ENCODE results near the gene MPV17L.
"Not testable (repeated sequence)": the region's sequence is repeated elsewhere in the genome, so short reads cannot be mapped to it uniquely, and the experiment has no call there.

Gene MPV17L

GRCh38 chr16:15395631-15396508 lies at the start of gene MPV17L:
MPV17L (plus strand) TSS chr16:15395754; CDS start chr16:15395898, 144 bp downstream.
- not testable (repeated sequence) for DNase-seq

GRCh38 chr16:15348721-15349120 lies 46.8 kb upstream of the MPV17L start:
- DNase-seq: not testable (repeated sequence)

- DNase-seq: not testable (repeated sequence)
Observed at GRCh38 chr16:15351251-15351650, 44.3 kb upstream of the MPV17L start.

- DNase-seq: not testable (repeated sequence)
Observed at GRCh38 chr16:15351745-15352144, 43.8 kb upstream of the MPV17L start.

- DNase-seq: not testable (repeated sequence)
Observed at GRCh38 chr16:15352852-15353251, 42.7 kb upstream of the MPV17L start.

- DNase-seq: not testable (repeated sequence)
Observed at GRCh38 chr16:15354846-15355245, 40.7 kb upstream of the MPV17L start.

- DNase-seq: not testable (repeated sequence)
Observed at GRCh38 chr16:15357495-15357894, 38.1 kb upstream of the MPV17L start.

- DNase-seq: not testable (repeated sequence)
Observed at GRCh38 chr16:15378194-15378593, 17.4 kb upstream of the MPV17L start, which contains the start of gene NPIPA5. NPIPA5 (minus strand) TSS chr16:15378294; CDS start chr16:15378294, 0 bp downstream.

GRCh38 chr16:15382810-15383209 lies 12.7 kb upstream of the MPV17L start:
- not testable (repeated sequence) for DNase-seq

- not testable (repeated sequence) for DNase-seq
Observed at GRCh38 chr16:15388060-15388459, 7.5 kb upstream of the MPV17L start.

- peak; percentile 11 for DNase-seq
Observed at GRCh38 chr16:15389916-15390315, 5.6 kb upstream of the MPV17L start.

- not testable (repeated sequence) for DNase-seq
Observed at GRCh38 chr16:15393025-15393424, 2.5 kb upstream of the MPV17L start.

- not testable (repeated sequence) for DNase-seq
Observed at GRCh38 chr16:15396509-15396829, 915 bp downstream of the MPV17L start.

- DNase-seq: no peak
Observed at GRCh38 chr16:15396948-15397594, 1.5 kb downstream of the MPV17L start.

GRCh38 chr16:15398618-15399316 lies 3.2 kb downstream of the MPV17L start:
- no peak for DNase-seq

GRCh38 chr16:15399317-15399716 lies 3.8 kb downstream of the MPV17L start:
- DNase-seq: no peak

- DNase-seq: not testable (repeated sequence)
Observed at GRCh38 chr16:15400314-15400713, 4.8 kb downstream of the MPV17L start.

- DNase-seq: no peak
Observed at GRCh38 chr16:15401972-15402371, 6.4 kb downstream of the MPV17L start.

GRCh38 chr16:15403392-15403995 lies 7.9 kb downstream of the MPV17L start:
- DNase-seq: no peak

- not testable (repeated sequence) for DNase-seq
Observed at GRCh38 chr16:15404091-15404490, 8.5 kb downstream of the MPV17L start.

GRCh38 chr16:15404792-15405191 lies 9.2 kb downstream of the MPV17L start:
- no peak for DNase-seq

- DNase-seq: not testable (repeated sequence)
Observed at GRCh38 chr16:15407756-15408155, 12.2 kb downstream of the MPV17L start.

GRCh38 chr16:15409476-15409875 lies 13.9 kb downstream of the MPV17L start:
- not testable (repeated sequence) for DNase-seq
